ENCODE measurements around the gene RETREG1. TPM values are rescaled to one million over a fixed set of nuclear protein-coding genes. Genes with fewer than 3 reads are reported as not detected.

RETREG1 gene
- total and polyA plus RNA-seq, 2 of the 13 experiments (the other 11 are each of a cell fraction or from before 2014, with no cell fraction given): 0.07 TPM; not detected in 1

DNA sequence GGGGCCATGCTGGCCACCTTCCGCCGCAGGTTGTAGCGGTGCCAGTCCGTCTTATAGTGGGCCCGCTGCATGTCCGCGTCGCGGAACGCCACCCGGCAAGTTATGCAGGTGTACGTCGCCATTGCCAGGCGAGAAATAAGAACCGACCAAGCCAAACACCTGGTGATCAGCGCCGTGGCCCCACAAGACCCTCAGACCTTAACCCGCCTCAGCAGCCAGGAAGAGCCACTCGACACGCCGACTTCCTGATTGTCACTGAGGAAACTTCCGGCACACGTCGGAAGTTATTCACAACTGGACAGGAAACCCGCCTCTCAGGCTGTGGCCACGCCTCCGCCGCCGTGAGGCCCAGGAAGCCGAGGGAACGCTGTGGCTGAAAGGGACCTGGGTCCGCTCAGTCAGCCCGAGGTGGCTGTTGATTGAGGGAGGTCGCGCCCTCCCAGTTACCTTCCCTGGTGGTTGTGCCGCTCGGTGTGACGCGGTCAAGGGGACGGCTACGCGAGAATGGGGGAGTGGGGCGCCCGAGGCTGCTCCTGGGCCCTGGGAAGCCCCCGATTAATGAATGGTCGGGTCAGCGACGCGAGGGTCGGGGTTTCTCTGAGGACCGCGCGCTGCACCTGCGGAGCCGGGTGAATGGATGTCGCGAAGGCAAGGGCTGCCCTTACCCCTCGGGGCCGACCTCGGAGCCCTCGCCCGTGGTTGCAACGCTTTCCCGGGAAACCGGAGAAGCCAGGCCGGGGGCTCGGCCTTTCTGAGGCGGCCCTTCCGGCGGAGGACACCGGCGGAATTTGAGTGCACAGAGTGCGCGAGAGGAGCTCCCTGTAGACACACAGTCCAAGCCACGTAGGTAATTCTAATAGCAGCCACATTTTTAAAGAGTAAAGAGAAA, 151.0 kb downstream of the RETREG1 start, which contains the start of gene ZNF622 (continued):
- no peak for TF ChIP-seq ZBTB3 (CRISPR knock-in tag; IDR thresholded peaks at IDR 0.05; ENCODE audit: borderline replicate concordance, low read depth)
- TF ChIP-seq RBFOX2 (IDR thresholded peaks at IDR 0.05; ENCODE audit: low read depth, low read length): peak; percentile 95
- peak; percentile 63 for TF ChIP-seq ISX (CRISPR knock-in tag; conservative IDR thresholded peaks at IDR 0.05)
- peak; percentile 77 for TF ChIP-seq ZMYM4 (CRISPR knock-in tag; IDR thresholded peaks at IDR 0.05)
- TF ChIP-seq ZFP1 (CRISPR knock-in tag; IDR thresholded peaks at IDR 0.05): peak; percentile 22; the same call in 1 of the 2 replicates
- no peak for TF ChIP-seq PPARG (CRISPR knock-in tag; conservative IDR thresholded peaks at IDR 0.05)
- TF ChIP-seq HCFC1 (IDR thresholded peaks at IDR 0.05; ENCODE audit: low read depth, low read length): peak; percentile 44; the same call in 1 of the 2 replicates
- no peak for TF ChIP-seq SRSF4 (IDR thresholded peaks at IDR 0.05; ENCODE audit: low read depth, low read length, poor library complexity, severe bottlenecking)
- TF ChIP-seq, protein P1, sequence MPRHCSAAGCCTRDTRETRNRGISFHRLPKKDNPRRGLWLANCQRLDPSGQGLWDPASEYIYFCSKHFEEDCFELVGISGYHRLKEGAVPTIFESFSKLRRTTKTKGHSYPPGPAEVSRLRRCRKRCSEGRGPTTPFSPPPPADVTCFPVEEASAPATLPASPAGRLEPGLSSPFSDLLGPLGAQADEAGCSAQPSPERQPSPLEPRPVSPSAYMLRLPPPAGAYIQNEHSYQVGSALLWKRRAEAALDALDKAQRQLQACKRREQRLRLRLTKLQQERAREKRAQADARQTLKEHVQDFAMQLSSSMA (CRISPR knock-in tag; IDR thresholded peaks at IDR 0.05): no peak
- TF ChIP-seq ZNF703 (CRISPR knock-in tag; IDR thresholded peaks at IDR 0.05; ENCODE audit: borderline replicate concordance): no peak
- TF ChIP-seq ZNF354B (CRISPR knock-in tag; IDR thresholded peaks at IDR 0.05): no peak
- TF ChIP-seq ZBTB42 (CRISPR knock-in tag; IDR thresholded peaks at IDR 0.05): peak; percentile 32; the same call in 1 of the 2 replicates
- TF ChIP-seq NR2F6 (IDR thresholded peaks at IDR 0.05): no peak; the same call in 1 of the 2 replicates
- TF ChIP-seq NR2F6 (CRISPR knock-in tag; IDR thresholded peaks at IDR 0.05): 0 out of 2 replicates have a peak, but pooled peaks have one; percentile 13
- peak; percentile 64 for TF ChIP-seq ZMAT3 (CRISPR knock-in tag; conservative IDR thresholded peaks at IDR 0.05)
- no peak for TF ChIP-seq DNMT3B (CRISPR knock-in tag; conservative IDR thresholded peaks at IDR 0.05)
- peak; percentile 72; the same call in 1 of the 2 replicates for TF ChIP-seq ZNF546 (CRISPR knock-in tag; conservative IDR thresholded peaks at IDR 0.05)
- TF ChIP-seq, protein P2, sequence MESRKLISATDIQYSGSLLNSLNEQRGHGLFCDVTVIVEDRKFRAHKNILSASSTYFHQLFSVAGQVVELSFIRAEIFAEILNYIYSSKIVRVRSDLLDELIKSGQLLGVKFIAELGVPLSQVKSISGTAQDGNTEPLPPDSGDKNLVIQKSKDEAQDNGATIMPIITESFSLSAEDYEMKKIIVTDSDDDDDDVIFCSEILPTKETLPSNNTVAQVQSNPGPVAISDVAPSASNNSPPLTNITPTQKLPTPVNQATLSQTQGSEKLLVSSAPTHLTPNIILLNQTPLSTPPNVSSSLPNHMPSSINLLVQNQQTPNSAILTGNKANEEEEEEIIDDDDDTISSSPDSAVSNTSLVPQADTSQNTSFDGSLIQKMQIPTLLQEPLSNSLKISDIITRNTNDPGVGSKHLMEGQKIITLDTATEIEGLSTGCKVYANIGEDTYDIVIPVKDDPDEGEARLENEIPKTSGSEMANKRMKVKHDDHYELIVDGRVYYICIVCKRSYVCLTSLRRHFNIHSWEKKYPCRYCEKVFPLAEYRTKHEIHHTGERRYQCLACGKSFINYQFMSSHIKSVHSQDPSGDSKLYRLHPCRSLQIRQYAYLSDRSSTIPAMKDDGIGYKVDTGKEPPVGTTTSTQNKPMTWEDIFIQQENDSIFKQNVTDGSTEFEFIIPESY (CRISPR knock-in tag; IDR thresholded peaks at IDR 0.05): 0 out of 2 replicates have a peak, but pooled peaks have one; percentile 4
- TF ChIP-seq, protein P3, sequence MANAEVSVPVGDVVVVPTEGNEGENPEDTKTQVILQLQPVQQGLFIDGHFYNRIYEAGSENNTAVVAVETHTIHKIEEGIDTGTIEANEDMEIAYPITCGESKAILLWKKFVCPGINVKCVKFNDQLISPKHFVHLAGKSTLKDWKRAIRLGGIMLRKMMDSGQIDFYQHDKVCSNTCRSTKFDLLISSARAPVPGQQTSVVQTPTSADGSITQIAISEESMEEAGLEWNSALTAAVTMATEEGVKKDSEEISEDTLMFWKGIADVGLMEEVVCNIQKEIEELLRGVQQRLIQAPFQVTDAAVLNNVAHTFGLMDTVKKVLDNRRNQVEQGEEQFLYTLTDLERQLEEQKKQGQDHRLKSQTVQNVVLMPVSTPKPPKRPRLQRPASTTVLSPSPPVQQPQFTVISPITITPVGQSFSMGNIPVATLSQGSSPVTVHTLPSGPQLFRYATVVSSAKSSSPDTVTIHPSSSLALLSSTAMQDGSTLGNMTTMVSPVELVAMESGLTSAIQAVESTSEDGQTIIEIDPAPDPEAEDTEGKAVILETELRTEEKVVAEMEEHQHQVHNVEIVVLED (CRISPR knock-in tag; IDR thresholded peaks at IDR 0.05; ENCODE audit: borderline replicate concordance): peak; percentile 93
- no peak; the same call in 1 of the 2 replicates for TF ChIP-seq EED (CRISPR knock-in tag; IDR thresholded peaks at IDR 0.05)
- TF ChIP-seq FOXK2 (IDR thresholded peaks at IDR 0.05): 0 out of 2 replicates have a peak, but pooled peaks have one; percentile 14
- TF ChIP-seq, protein P4, sequence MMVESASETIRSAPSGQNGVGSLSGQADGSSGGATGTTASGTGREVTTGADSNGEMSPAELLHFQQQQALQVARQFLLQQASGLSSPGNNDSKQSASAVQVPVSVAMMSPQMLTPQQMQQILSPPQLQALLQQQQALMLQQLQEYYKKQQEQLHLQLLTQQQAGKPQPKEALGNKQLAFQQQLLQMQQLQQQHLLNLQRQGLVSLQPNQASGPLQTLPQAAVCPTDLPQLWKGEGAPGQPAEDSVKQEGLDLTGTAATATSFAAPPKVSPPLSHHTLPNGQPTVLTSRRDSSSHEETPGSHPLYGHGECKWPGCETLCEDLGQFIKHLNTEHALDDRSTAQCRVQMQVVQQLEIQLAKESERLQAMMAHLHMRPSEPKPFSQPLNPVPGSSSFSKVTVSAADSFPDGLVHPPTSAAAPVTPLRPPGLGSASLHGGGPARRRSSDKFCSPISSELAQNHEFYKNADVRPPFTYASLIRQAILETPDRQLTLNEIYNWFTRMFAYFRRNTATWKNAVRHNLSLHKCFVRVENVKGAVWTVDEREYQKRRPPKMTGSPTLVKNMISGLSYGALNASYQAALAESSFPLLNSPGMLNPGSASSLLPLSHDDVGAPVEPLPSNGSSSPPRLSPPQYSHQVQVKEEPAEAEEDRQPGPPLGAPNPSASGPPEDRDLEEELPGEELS (CRISPR knock-in tag; IDR thresholded peaks at IDR 0.05): peak; percentile 42
- TF ChIP-seq ATRX (CRISPR knock-in tag; IDR thresholded peaks at IDR 0.05; ENCODE audit: borderline replicate concordance): no peak
- no peak for TF ChIP-seq ZNF367 (CRISPR knock-in tag; IDR thresholded peaks at IDR 0.05; ENCODE audit: borderline replicate concordance)

Measured in HepG2 (cell line).